Keratinocyte (primary cell): ENCODE data around the gene MDN1. TPM values are rescaled to one million over a fixed set of nuclear protein-coding genes. Genes with fewer than 3 reads are reported as not detected.

Experiments used
- DNase-seq: peaks from one replicate; pipeline ENCODE4 v3.0.0-alpha.2; 2011; ENCODE audit warnings: low read depth, missing footprints, low spot score
- FAIRE-seq: peaks from 2 replicates; lab custom pipeline; 2011; peaks lifted over from hg19 to GRCh38; lab: Jason Lieb, UNC
- H2AFZ ChIP-seq: 2 replicates; pipeline ENCODE4 v1.6.0; 2012; ENCODE audit warnings: low read length, control low read depth, inconsistent platforms; ENCODE audit not compliant: control insufficient read depth
- H3K27ac ChIP-seq: 2 replicates; pipeline ENCODE4 v1.5.1; 2011; ENCODE audit warnings: low read length; ENCODE audit not compliant: control insufficient read depth, insufficient read depth
- H3K27me3 ChIP-seq: 3 replicates; pipeline ENCODE4 v1.6.0; 2011; ENCODE audit warnings: low read length; ENCODE audit not compliant: control insufficient read depth, insufficient read depth; ENCODE audit errors: extremely low read depth
- H3K36me3 ChIP-seq, 2 experiments: 2 replicates in 1 of 2; 3 replicates in 1 of 2; pipeline ENCODE4 v1.5.1; 2011; ENCODE audit warnings: low read length in 2 of 2, mild to moderate bottlenecking in 1 of 2; ENCODE audit not compliant: control insufficient read depth in 2 of 2, insufficient read depth in 2 of 2; ENCODE audit errors: extremely low read depth in 1 of 2
- H3K4me1 ChIP-seq: 3 replicates; pipeline ENCODE4 v1.5.1; 2011; ENCODE audit warnings: low read length; ENCODE audit not compliant: control insufficient read depth, insufficient read depth; ENCODE audit errors: extremely low read depth
- H3K4me2 ChIP-seq: 3 replicates; pipeline ENCODE4 v1.6.0; 2011; ENCODE audit warnings: low read depth, low read length; ENCODE audit not compliant: control insufficient read depth, insufficient read depth; ENCODE audit errors: extremely low read depth
- H3K4me3 ChIP-seq, 3 experiments: fragments of 200-600 bp in 1 of 3; sonication (generic) in 1 of 3; 2 replicates in 2 of 3; 3 replicates in 1 of 3; pipeline ENCODE4 v1.5.1; 2011 to 2016; ENCODE audit warnings: low read length in 3 of 3, mild to moderate bottlenecking in 3 of 3, control low read depth in 2 of 3, inconsistent platforms in 1 of 3, low read depth in 1 of 3, mixed read lengths in 1 of 3, mixed run types in 1 of 3, moderate library complexity in 1 of 3; ENCODE audit not compliant: control insufficient read depth in 2 of 3, insufficient read depth in 2 of 3; ENCODE audit errors: extremely low read depth in 1 of 3
- H3K79me2 ChIP-seq: 2 replicates; pipeline ENCODE4 v1.6.0; 2012; ENCODE audit warnings: low read length; ENCODE audit not compliant: control insufficient read depth, insufficient read depth
- H3K9ac ChIP-seq: 3 replicates; pipeline ENCODE4 v1.6.0; 2011; ENCODE audit warnings: low read length; ENCODE audit not compliant: control insufficient read depth, insufficient read depth; ENCODE audit errors: extremely low read depth
- H3K9me1 ChIP-seq: 3 replicates; pipeline ENCODE4 v1.6.0; 2011; ENCODE audit warnings: low read length; ENCODE audit not compliant: control insufficient read depth, insufficient read depth; ENCODE audit errors: extremely low read depth
- H3K9me3 ChIP-seq: 2 replicates; pipeline ENCODE4 v1.5.1; 2012; ENCODE audit warnings: low read depth, low read length; ENCODE audit not compliant: control insufficient read depth
- H4K20me1 ChIP-seq: 3 replicates; pipeline ENCODE4 v1.6.0; 2011; ENCODE audit warnings: low read length; ENCODE audit not compliant: control insufficient read depth, insufficient read depth; ENCODE audit errors: extremely low read depth
- EZH2 ChIP-seq: IDR thresholded peaks from one replicate; pipeline ENCODE4 v1.6.1; 2012; ENCODE audit warnings: inconsistent platforms, mild to moderate bottlenecking, low read length, moderate library complexity
- dilution Hi-C: fragments of 300-500 bp; cut with MboI; formaldehyde crosslinking; loops from one replicate; pipeline ENCODE4 v1.7.0; 2020; ENCODE audit warnings: low sequenced_read_pairs; ENCODE audit not compliant: extremely low pct_ligation_motif_present
- polyA plus RNA-seq, 5 experiments: library from polyadenylated mRNA; depleted of rRNA in 3 of 5; stranded (reverse) in 3 of 5; stranded (forward) in 1 of 5; unstranded in 1 of 5; fragments of >200 nt; gene quantifications; 1 replicate in 1 of 5; 2 replicates in 3 of 5; 3 replicates in 1 of 5; pipeline versions ENCODE4 v1.2.1 to v1.2.3, GENCODE V29; 2011 to 2012; ENCODE audit warnings: missing spikeins in 2 of 5, low read depth in 1 of 5, low replicate concordance in 1 of 5
- TF ChIP-seq, protein P1 (sequence below), 3 experiments: IDR thresholded peaks in 1 of 3; conservative IDR thresholded peaks in 1 of 3; optimal IDR thresholded peaks in 1 of 3; 2 replicates in 2 of 3; 3 replicates in 1 of 3; pipeline versions ENCODE3 to v1.5.1; 2011; ENCODE audit warnings: low read length in 3 of 3, mild to moderate bottlenecking in 3 of 3, moderate library complexity in 2 of 3, control low read depth in 1 of 3, inconsistent platforms in 1 of 3; ENCODE audit not compliant: insufficient read depth in 2 of 3; ENCODE audit errors: extremely low read depth in 1 of 3

Gene MDN1
- polyA plus RNA-seq, 1 donor (not counting 4 experiments of a cell fraction or from before 2014, with no cell fraction given) = 16.0 TPM

DNA sequence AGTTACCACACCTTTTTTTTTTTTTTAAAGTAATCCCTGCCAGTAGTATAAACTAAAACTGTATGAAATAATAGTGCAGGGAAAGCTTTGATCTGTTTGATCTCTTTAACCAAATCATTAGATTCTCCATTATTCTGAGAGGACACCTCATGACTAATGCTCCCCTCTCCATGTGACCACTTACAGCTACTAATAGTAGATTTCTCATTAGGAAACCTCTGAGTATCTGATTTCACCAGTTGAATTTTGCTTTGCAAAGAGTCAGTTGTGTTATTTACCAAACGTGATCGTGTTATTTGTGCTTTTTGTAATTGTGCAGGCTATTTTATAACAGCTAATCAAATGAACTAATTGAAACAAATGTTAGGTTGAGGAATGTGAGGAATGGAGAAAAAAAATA lies 22.6 kb upstream of the MDN1 start:
- FAIRE-seq = no peak
- DNase-seq = no peak

DNA sequence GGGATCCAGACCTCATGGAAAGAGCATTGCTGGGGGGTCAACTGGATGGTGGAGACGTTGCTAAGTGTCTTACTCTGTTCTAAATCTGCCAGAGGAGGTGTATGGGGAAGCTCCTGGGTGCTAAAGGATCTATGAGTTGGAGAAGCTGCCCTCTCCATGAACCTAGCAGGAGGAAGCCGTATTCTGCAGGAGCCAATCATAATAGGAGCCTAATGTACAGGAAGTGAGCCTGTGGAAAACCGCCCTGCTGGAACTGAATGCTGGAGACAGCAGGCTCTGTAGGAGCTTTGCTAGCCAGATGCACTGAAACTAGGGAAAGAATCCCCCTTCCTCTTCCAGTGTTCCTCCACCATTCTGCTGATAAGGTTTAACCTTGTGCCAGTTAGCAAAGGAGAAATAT lies 20.9 kb upstream of the MDN1 start:
- H3K27ac ChIP-seq = no peak overlapping the region
- no peak overlapping the region for H3K4me2 ChIP-seq
- no peak for FAIRE-seq
- peaks cover 0 to 10% of the 10 kb centered on the region in 2 experiments for H3K36me3 ChIP-seq
- no peaks in the 10 kb centered on the region for H3K9me3 ChIP-seq
- H3K27me3 ChIP-seq = no peaks in the 10 kb centered on the region
- no peak for DNase-seq
- dilution Hi-C loops = no loop called here
- H3K79me2 ChIP-seq = peaks cover 48% of the 10 kb centered on the region
- peaks cover 4% of the 10 kb centered on the region for H3K4me1 ChIP-seq
- H2AFZ ChIP-seq = no peak overlapping the region
- H4K20me1 ChIP-seq = no peaks in the 10 kb centered on the region
- no peak for TF ChIP-seq EZH2
- TF ChIP-seq, protein P1, sequence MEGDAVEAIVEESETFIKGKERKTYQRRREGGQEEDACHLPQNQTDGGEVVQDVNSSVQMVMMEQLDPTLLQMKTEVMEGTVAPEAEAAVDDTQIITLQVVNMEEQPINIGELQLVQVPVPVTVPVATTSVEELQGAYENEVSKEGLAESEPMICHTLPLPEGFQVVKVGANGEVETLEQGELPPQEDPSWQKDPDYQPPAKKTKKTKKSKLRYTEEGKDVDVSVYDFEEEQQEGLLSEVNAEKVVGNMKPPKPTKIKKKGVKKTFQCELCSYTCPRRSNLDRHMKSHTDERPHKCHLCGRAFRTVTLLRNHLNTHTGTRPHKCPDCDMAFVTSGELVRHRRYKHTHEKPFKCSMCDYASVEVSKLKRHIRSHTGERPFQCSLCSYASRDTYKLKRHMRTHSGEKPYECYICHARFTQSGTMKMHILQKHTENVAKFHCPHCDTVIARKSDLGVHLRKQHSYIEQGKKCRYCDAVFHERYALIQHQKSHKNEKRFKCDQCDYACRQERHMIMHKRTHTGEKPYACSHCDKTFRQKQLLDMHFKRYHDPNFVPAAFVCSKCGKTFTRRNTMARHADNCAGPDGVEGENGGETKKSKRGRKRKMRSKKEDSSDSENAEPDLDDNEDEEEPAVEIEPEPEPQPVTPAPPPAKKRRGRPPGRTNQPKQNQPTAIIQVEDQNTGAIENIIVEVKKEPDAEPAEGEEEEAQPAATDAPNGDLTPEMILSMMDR (optimal IDR thresholded peaks at IDR 0.05 in 1 of 3, IDR thresholded peaks at IDR 0.05 in 1 of 3, conservative IDR thresholded peaks at IDR 0.05 in 1 of 3; ENCODE audit: extremely low read depth in 1 of 3, insufficient read depth in 2 of 3, low read length in 3 of 3) = no peak
- H3K4me3 ChIP-seq = no peak overlapping the region
- H3K9ac ChIP-seq = no peak overlapping the region
- no peaks in the 10 kb centered on the region for H3K9me1 ChIP-seq

More for the DNA sequence above, 22.6 kb upstream of the MDN1 start:
- no peak for TF ChIP-seq EZH2
- TF ChIP-seq, protein P1 (optimal IDR thresholded peaks at IDR 0.05 in 1 of 3, IDR thresholded peaks at IDR 0.05 in 1 of 3, conservative IDR thresholded peaks at IDR 0.05 in 1 of 3; ENCODE audit: extremely low read depth in 1 of 3, insufficient read depth in 2 of 3, low read length in 3 of 3) = no peak
- dilution Hi-C loops = no loop called here
- H3K9ac ChIP-seq = no peak overlapping the region
- H3K79me2 ChIP-seq = peaks cover 38% of the 10 kb centered on the region
- H3K27ac ChIP-seq = no peak overlapping the region
- H3K4me3 ChIP-seq = no peak overlapping the region
- no peak overlapping the region for H2AFZ ChIP-seq
- no peaks in the 10 kb centered on the region for H4K20me1 ChIP-seq
- no peaks in the 10 kb centered on the region for H3K27me3 ChIP-seq
- H3K9me1 ChIP-seq = no peaks in the 10 kb centered on the region
- H3K4me1 ChIP-seq = peaks cover 4% of the 10 kb centered on the region
- peaks cover 0 to 3% of the 10 kb centered on the region in 2 experiments for H3K36me3 ChIP-seq
- H3K4me2 ChIP-seq = no peak overlapping the region
- H3K9me3 ChIP-seq = no peaks in the 10 kb centered on the region
